ENCODE measurements around the gene DNAJB13.

DNA sequence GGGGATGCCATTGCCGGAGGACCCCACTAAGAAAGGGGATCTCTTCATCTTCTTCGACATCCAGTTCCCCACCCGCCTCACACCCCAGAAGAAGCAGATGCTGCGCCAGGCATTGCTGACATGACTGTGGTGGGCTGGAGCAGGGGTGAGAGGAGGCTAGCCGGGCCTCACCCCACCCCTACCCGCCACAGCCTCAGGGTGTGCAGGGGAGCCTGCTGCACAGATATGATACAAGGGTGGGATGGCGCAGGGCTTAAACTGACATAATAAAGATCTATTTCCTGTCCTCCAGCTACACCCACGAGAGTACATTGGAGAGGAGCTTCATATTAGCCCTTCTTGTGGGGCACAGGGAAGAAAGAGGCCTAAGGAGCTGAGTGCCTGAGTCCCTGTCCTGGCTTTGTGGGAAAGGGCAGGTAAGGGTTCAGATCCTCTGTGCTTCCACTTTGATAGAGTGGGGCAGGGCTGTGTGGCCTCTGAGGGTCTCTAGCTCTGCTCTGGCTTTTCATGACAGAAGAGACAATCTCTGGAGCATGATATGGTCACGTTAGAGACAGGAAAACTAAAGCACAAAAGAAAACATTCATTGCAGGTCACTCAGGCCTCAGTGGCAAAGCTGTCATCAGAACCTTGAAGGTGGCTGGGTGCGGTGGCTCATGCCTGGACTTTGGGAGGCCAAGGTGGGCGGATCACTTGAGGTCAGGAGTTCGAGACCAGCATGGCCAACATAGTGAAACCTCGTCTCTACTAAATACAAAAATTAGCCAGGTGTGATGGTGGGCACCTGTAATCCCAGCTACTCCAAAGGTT is 19.4 kb downstream of the DNAJB13 start:
- TF ChIP-seq, protein P1, sequence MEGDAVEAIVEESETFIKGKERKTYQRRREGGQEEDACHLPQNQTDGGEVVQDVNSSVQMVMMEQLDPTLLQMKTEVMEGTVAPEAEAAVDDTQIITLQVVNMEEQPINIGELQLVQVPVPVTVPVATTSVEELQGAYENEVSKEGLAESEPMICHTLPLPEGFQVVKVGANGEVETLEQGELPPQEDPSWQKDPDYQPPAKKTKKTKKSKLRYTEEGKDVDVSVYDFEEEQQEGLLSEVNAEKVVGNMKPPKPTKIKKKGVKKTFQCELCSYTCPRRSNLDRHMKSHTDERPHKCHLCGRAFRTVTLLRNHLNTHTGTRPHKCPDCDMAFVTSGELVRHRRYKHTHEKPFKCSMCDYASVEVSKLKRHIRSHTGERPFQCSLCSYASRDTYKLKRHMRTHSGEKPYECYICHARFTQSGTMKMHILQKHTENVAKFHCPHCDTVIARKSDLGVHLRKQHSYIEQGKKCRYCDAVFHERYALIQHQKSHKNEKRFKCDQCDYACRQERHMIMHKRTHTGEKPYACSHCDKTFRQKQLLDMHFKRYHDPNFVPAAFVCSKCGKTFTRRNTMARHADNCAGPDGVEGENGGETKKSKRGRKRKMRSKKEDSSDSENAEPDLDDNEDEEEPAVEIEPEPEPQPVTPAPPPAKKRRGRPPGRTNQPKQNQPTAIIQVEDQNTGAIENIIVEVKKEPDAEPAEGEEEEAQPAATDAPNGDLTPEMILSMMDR (IDR thresholded peaks at IDR 0.05): no peak
- no peak for TF ChIP-seq POLR2A (IDR thresholded peaks at IDR 0.05)

Measured in adrenal gland (tissue), 5 donors.